ENCODE measurements around the gene PRKCH.

DNA sequence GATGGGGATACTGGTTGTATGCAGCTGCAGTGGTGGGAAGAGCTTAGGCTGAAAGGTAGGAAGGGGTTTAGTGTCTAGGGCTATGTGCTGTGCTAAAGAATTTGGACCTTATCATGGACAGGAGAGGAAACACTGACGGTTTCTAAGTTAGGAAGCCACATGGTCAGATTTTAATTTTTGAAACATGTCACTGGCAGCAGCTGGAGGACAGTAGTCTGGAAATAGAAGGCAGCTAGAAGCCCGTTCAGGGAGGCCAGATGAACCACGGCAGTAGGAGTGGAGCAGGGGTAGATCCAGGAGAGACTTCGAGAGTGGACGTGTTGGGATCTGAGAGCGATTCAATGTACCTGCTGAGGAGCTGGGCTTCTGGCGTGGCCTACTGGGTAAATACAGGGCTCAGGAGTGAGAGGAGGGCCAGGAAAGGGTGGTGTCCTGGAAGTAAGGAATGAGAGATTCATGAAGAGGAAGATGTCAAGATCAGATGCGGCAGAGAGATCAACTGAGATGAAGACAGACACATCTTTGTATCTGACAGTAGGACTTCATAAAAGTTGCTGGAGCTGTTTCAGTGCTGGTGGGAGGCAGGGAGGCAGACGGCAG is 64.9 kb downstream of the PRKCH start:
- TF ChIP-seq, protein P1, sequence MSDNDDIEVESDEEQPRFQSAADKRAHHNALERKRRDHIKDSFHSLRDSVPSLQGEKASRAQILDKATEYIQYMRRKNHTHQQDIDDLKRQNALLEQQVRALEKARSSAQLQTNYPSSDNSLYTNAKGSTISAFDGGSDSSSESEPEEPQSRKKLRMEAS (IDR thresholded peaks at IDR 0.05; ENCODE audit: insufficient read depth, insufficient read length): no peak
- TF ChIP-seq, protein P2, sequence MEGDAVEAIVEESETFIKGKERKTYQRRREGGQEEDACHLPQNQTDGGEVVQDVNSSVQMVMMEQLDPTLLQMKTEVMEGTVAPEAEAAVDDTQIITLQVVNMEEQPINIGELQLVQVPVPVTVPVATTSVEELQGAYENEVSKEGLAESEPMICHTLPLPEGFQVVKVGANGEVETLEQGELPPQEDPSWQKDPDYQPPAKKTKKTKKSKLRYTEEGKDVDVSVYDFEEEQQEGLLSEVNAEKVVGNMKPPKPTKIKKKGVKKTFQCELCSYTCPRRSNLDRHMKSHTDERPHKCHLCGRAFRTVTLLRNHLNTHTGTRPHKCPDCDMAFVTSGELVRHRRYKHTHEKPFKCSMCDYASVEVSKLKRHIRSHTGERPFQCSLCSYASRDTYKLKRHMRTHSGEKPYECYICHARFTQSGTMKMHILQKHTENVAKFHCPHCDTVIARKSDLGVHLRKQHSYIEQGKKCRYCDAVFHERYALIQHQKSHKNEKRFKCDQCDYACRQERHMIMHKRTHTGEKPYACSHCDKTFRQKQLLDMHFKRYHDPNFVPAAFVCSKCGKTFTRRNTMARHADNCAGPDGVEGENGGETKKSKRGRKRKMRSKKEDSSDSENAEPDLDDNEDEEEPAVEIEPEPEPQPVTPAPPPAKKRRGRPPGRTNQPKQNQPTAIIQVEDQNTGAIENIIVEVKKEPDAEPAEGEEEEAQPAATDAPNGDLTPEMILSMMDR (IDR thresholded peaks at IDR 0.05; ENCODE audit: extremely low read depth in 1 of 2, insufficient read depth in 1 of 2, low read depth in 1 of 2, low read length in 2 of 2): no peak
- TF ChIP-seq MYC (IDR thresholded peaks at IDR 0.05; ENCODE audit: low read depth, low read length): no peak
- no peak for TF ChIP-seq EZH2 (IDR thresholded peaks at IDR 0.05; ENCODE audit: borderline replicate concordance, low read depth, low read length, severe bottlenecking)
